ENCODE measurements around the gene HBZ. TPM values are rescaled to one million over a fixed set of nuclear protein-coding genes. Genes with fewer than 3 reads are reported as not detected.
"Not testable (repeated sequence)": the region's sequence is repeated elsewhere in the genome, so short reads cannot be mapped to it uniquely, and the experiment has no call there.

The HBZ gene
- total RNA-seq, 1 experiment from 2014 or later: not detected

GRCh38 chr16:188674-189073 lies 36.2 kb downstream of the HBZ start:
- in situ Hi-C loops (cut with HindIII; ENCODE audit: low pct_unique_long_range_greater_than_20kb, low sequenced_read_pairs): no loop called here
- no peak for DNase-seq (ENCODE audit: low read depth, low spot score)

GRCh38 chr16:189604-190186 lies 37.3 kb downstream of the HBZ start:
- DNase-seq (ENCODE audit: low read depth, low spot score): no peak
- in situ Hi-C loops (cut with HindIII; ENCODE audit: low pct_unique_long_range_greater_than_20kb, low sequenced_read_pairs): no loop called here

- in situ Hi-C loops (cut with HindIII; ENCODE audit: low pct_unique_long_range_greater_than_20kb, low sequenced_read_pairs): no loop called here
- DNase-seq (ENCODE audit: low read depth, low spot score): no peak
Observed at GRCh38 chr16:191831-192230, 39.4 kb downstream of the HBZ start.

- in situ Hi-C loops (cut with HindIII; ENCODE audit: low pct_unique_long_range_greater_than_20kb, low sequenced_read_pairs): no loop called here
- no peak for DNase-seq (ENCODE audit: low read depth, low spot score)
Observed at GRCh38 chr16:192686-193085, 40.2 kb downstream of the HBZ start.

GRCh38 chr16:193441-193840 lies 41.0 kb downstream of the HBZ start:
- no peak for DNase-seq (ENCODE audit: low read depth, low spot score)
- in situ Hi-C loops (cut with HindIII; ENCODE audit: low pct_unique_long_range_greater_than_20kb, low sequenced_read_pairs): no loop called here

- no peak for DNase-seq (ENCODE audit: low read depth, low spot score)
- in situ Hi-C loops (cut with HindIII; ENCODE audit: low pct_unique_long_range_greater_than_20kb, low sequenced_read_pairs): no loop called here
Observed at GRCh38 chr16:194516-194915, 42.1 kb downstream of the HBZ start.

- in situ Hi-C loops (cut with HindIII; ENCODE audit: low pct_unique_long_range_greater_than_20kb, low sequenced_read_pairs): no loop called here
Observed at GRCh38 chr16:200388-200787, 47.9 kb downstream of the HBZ start.

GRCh38 chr16:203246-203645 lies 50.8 kb downstream of the HBZ start:
- no peak for DNase-seq (ENCODE audit: low read depth, low spot score)
- in situ Hi-C loops (cut with HindIII; ENCODE audit: low pct_unique_long_range_greater_than_20kb, low sequenced_read_pairs): no loop called here

More at GRCh38 chr16:200388-200787, 47.9 kb downstream of the HBZ start:
- DNase-seq (ENCODE audit: low read depth, low spot score): no peak

GRCh38 chr16:204046-204445 lies 51.6 kb downstream of the HBZ start:
- in situ Hi-C loops (cut with HindIII; ENCODE audit: low pct_unique_long_range_greater_than_20kb, low sequenced_read_pairs); DNase-seq (ENCODE audit: low read depth, low spot score): not testable (repeated sequence)

Small RNAs within 50 kb of the gene (small RNA-seq; reads per million reads assigned to genes)
- gene RF00019: 0 reads per million in 2 experiments

Other genes starting within 250 kb of the HBZ start
- 5.3 and 7.0 TPM in 2 replicates for gene POLR3K, start 99.0 kb upstream of the HBZ start, total RNA-seq (2014; rRNA removed; shearing (Covaris generic))
- gene SNRNP25, start 98.8 kb upstream of the HBZ start, total RNA-seq (2014; rRNA removed; shearing (Covaris generic)): 26.0 and 28.2 TPM in 2 replicates
- 5.9 and 7.9 TPM in 2 replicates for gene RHBDF1, start 80.0 kb upstream of the HBZ start, total RNA-seq (2014; rRNA removed; shearing (Covaris generic))
- gene MPG, start 74.4 kb upstream of the HBZ start, total RNA-seq (2014; rRNA removed; shearing (Covaris generic)): 57.3 and 70.9 TPM in 2 replicates
- gene NPRL3, start 14.0 kb upstream of the HBZ start, total RNA-seq (2014; rRNA removed; shearing (Covaris generic)): 4.1 and 5.6 TPM in 2 replicates
- gene HBM, start 13.3 kb downstream of the HBZ start, total RNA-seq (2014; rRNA removed; shearing (Covaris generic)): not detected in 2 replicates
- gene HBA2, start 20.2 kb downstream of the HBZ start, total RNA-seq (2014; rRNA removed; shearing (Covaris generic)): not detected in 2 replicates
- gene HBA1, start 24.0 kb downstream of the HBZ start, total RNA-seq (2014; rRNA removed; shearing (Covaris generic)): not detected in 2 replicates
- 2.2 and 2.5 TPM in 2 replicates for gene HBQ1, start 27.8 kb downstream of the HBZ start, total RNA-seq (2014; rRNA removed; shearing (Covaris generic))
- 28.2 and 31.4 TPM in 2 replicates for gene LUC7L, start 76.8 kb downstream of the HBZ start, total RNA-seq (2014; rRNA removed; shearing (Covaris generic))
- 30.2 and 31.2 TPM in 2 replicates for gene FAM234A, start 82.2 kb downstream of the HBZ start, total RNA-seq (2014; rRNA removed; shearing (Covaris generic))
- gene RGS11, start 123.3 kb downstream of the HBZ start, total RNA-seq (2014; rRNA removed; shearing (Covaris generic)): 0.35 and 0.74 TPM in 2 replicates
- 3.5 and 4.1 TPM in 2 replicates for gene ARHGDIG, start 127.9 kb downstream of the HBZ start, total RNA-seq (2014; rRNA removed; shearing (Covaris generic))
- 0.08 and 0.34 TPM in 2 replicates for gene PDIA2, start 130.5 kb downstream of the HBZ start, total RNA-seq (2014; rRNA removed; shearing (Covaris generic))
- 20.6 and 22.6 TPM in 2 replicates for gene AXIN1, start 200.1 kb downstream of the HBZ start, total RNA-seq (2014; rRNA removed; shearing (Covaris generic))
- 78.0 and 105 TPM in 2 replicates for gene MRPL28, start 217.9 kb downstream of the HBZ start, total RNA-seq (2014; rRNA removed; shearing (Covaris generic))
- gene PGAP6, start 229.3 kb downstream of the HBZ start, total RNA-seq (2014; rRNA removed; shearing (Covaris generic)): 88.5 and 94.0 TPM in 2 replicates
- gene NME4, start 244.6 kb downstream of the HBZ start, total RNA-seq (2014; rRNA removed; shearing (Covaris generic)): 176 and 197 TPM in 2 replicates
- 11.9 and 12.5 TPM in 2 replicates for gene DECR2, start 249.2 kb downstream of the HBZ start, total RNA-seq (2014; rRNA removed; shearing (Covaris generic))